GM18951 (cell line): ENCODE measurements around the gene PARVA.

Source experiments
- POLR2A ChIP-seq: IDR thresholded peaks from 4 replicates; pipeline ENCODE4 v1.6.1; 2011; ENCODE audit warnings: mild to moderate bottlenecking; ENCODE audit not compliant: insufficient read length, insufficient read depth; ENCODE audit errors: extremely low read depth
- in situ Hi-C: fragments of 300-500 bp; cut with MboI; formaldehyde crosslinking; loops from one replicate; pipeline ENCODE4 v1.12.0; 2022; ENCODE audit warnings: low sequenced_read_pairs, mixed read lengths, inconsistent platforms; ENCODE audit not compliant: unreplicated experiment

The PARVA gene

DNA sequence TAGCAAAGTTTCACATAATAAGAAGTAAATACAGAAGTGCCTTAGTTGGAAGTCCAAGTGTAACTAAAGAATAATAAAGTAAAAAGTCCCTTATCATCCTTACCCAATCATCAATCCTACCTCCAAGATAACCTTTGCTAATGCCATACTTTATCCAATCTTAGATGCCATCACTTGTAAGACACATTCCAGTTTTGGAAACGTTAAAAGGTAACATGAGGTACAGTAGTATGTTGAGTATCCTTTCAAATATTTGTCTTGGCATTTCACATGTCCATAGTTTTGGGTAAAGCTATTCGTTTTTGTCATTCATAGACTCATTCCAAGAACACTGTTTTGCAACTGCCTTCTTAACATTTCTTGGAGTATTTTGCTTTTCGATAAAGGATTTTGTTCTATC, 181.6 kb downstream of the PARVA start:
- in situ Hi-C loops = no loop called here
- no peak for TF ChIP-seq POLR2A

GRCh38 chr11:12560362-12560761, 183.0 kb downstream of the PARVA start:
- in situ Hi-C loops = no loop called here

DNA sequence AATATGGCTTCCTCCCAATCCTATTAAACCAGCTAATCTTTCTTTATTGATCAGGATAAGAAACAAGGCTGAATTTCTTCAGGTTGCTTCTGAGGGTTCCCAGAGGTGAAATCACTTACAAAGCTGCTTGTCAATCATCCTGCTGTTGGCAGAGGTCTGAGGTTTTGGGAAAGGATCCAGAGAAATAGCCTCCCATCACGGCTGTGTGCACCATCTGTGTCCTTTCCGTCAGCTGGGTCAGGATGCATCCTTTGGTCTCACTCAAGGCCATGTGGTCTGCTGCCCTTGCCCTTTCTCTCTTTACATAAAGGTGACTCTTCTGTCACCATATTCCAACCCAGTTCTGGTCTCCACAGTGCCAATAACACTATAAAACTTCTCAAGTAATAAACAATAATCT, 183.5 kb downstream of the PARVA start:
- TF ChIP-seq POLR2A = no peak
- in situ Hi-C loops = no loop called here

More at GRCh38 chr11:12560362-12560761, 183.0 kb downstream of the PARVA start:
- no peak for TF ChIP-seq POLR2A

GRCh38 chr11:12564012-12564411, 186.6 kb downstream of the PARVA start:
- in situ Hi-C loops = no loop called here
- no peak for TF ChIP-seq POLR2A

- in situ Hi-C loops = no loop called here
- TF ChIP-seq POLR2A = no peak
Observed at GRCh38 chr11:12565406-12565805, 188.0 kb downstream of the PARVA start.

GRCh38 chr11:12567746-12568460, 190.5 kb downstream of the PARVA start:
- in situ Hi-C loops = no loop called here

DNA sequence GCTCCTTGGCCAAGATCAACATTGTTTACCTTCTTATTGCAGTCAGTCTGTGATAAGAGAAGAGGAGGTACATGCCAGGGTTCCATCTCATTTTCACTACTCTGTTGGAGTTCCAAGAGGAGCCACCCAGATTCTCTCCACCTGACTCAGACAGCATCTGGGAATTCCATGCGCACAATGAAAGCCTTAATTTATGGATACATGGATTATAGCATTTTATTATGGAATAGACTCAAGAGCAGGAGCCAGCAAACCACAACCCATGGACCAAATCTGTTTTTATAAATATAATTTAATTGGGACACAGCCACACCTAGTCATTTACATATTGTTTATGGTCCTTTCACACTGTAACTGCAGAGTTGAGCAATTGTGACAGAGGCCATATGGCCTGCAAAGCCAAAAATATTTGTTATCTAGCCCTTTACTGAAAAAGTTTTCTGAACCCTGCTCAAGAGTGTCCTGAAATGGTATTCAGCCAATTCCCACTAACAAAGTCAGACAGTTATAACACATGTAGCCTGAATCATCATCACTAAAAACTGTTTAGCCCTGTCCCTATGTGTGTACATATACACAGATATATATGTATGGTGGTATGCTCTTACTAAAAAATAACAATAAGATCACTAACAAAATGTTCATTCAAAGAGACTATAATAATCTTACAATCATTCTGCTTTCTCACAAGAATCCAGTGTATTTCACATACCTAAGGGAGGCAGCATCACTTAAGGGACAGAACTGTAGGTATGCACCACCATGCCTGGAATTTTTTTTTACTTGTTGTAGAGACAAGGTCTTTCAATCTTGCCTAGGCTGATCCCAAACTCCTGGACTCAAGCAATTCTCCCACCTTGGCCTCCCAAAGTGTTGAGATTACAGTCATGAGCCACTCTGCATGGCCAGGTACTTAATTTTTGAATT, 192.4 kb downstream of the PARVA start:
- in situ Hi-C loops = no loop called here
- no peak for TF ChIP-seq POLR2A

More at GRCh38 chr11:12567746-12568460, 190.5 kb downstream of the PARVA start:
- TF ChIP-seq POLR2A = no peak

DNA sequence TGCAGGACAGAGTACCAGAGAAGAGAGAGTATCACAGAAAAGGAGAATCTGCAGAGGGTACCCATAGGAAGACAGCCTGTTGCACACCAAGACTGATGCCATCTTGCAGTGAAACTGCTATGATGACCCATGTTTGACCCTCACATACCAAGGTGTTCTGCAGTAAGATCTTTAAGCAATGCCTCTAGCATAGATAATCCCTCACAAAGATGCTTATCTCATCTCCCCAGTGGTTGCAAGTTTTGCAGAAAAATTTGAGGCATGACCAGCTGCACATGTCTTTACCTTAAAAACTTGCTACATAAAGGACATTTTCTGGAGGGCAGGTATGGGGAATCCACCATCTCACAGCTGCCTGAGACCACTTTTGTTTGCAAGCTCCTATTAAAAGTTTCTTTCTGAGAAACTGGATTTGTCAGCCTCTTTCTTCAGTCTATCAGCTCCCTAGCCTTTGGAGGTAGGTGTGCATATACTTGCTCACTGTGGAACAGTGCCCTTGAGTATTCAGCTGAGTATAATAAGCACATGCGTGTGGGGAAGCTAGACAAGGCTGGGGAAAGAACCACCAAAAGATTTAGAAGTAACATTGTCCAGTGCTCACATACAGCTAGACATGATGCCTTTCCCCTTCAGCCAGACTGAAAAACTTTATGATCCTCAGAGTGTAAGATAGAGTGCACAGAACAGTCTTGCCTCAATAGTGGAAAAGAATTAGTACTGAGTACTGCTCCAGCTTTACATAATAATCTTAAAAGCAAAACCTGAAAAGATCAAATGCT, 196.5 kb downstream of the PARVA start:
- in situ Hi-C loops = no loop called here
- TF ChIP-seq POLR2A = no peak

- TF ChIP-seq POLR2A = no peak
- in situ Hi-C loops = no loop called here
Observed at GRCh38 chr11:12577725-12578644, 200.6 kb downstream of the PARVA start.

DNA sequence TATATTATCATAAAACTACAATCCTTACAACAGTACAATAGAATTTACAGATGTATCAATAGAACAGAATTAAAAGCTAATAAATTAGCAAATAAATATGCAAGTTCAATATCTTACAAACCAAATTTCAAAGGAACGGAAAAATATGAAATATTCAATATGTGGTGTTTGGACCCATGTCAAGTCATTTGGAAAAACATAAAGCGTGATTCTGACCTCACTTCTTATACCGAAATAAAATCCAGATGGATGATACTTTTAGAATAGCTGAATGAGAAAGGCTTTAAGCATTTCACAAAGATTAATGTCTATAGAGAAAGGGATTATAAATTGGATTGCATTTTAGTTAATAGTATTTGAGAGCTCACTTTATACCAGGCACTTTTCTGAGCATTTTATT, 204.0 kb downstream of the PARVA start:
- in situ Hi-C loops = no loop called here

GRCh38 chr11:12581923-12582322, 204.6 kb downstream of the PARVA start:
- in situ Hi-C loops = no loop called here
- TF ChIP-seq POLR2A = no peak

More for the DNA sequence above, 204.0 kb downstream of the PARVA start:
- no peak for TF ChIP-seq POLR2A
